Epithelial cell of esophagus (primary cell): ENCODE measurements around the gene LTK.

ENCODE experiments used
- DNase-seq: peaks from one replicate; pipeline ENCODE4 v3.0.0; 2010; ENCODE audit warnings: low read depth
- H3K4me3 ChIP-seq: 2 replicates; pipeline ENCODE4 v1.5.1; 2011; ENCODE audit warnings: mild to moderate bottlenecking, low read length, control low read depth
- TF ChIP-seq, protein P1 (sequence below): IDR thresholded peaks from 2 replicates; pipeline ENCODE4 v1.5.1; 2011; ENCODE audit warnings: low read depth, mild to moderate bottlenecking, low read length, control low read depth, inconsistent platforms; ENCODE audit not compliant: insufficient read depth; ENCODE audit errors: missing control alignments

LTK gene

DNA sequence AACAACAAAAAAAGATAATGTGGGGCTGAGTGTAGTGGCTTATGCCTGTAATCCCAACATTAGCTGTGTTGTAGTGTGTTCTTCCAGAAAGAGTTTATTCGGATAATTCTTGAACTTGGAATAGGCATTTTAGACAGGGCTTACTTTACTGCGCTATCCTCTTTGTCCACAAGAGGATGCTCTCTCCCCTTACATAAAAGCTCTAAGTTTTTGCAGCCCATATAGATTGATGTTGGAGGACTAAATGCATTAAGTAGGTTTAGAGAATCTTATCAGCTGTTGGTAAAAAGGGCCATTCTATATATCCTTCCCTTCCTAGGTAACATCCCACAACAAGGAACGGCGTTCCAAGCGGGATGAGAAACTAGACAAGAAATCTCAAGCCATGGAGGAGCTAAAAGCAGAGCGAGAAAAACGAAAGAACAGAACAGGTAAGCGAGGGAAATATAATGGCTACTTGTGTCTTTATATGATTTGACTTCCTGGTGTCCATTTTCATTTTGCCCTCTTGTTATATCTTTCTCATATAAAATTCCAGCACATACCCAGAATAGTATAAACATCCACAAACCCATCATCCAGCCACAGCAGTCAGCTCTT is 47.7 kb downstream of the LTK start:
- no peak overlapping the region for H3K4me3 ChIP-seq
- TF ChIP-seq, protein P1, sequence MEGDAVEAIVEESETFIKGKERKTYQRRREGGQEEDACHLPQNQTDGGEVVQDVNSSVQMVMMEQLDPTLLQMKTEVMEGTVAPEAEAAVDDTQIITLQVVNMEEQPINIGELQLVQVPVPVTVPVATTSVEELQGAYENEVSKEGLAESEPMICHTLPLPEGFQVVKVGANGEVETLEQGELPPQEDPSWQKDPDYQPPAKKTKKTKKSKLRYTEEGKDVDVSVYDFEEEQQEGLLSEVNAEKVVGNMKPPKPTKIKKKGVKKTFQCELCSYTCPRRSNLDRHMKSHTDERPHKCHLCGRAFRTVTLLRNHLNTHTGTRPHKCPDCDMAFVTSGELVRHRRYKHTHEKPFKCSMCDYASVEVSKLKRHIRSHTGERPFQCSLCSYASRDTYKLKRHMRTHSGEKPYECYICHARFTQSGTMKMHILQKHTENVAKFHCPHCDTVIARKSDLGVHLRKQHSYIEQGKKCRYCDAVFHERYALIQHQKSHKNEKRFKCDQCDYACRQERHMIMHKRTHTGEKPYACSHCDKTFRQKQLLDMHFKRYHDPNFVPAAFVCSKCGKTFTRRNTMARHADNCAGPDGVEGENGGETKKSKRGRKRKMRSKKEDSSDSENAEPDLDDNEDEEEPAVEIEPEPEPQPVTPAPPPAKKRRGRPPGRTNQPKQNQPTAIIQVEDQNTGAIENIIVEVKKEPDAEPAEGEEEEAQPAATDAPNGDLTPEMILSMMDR: peak; percentile 97
- peak; percentile 63 for DNase-seq

DNA sequence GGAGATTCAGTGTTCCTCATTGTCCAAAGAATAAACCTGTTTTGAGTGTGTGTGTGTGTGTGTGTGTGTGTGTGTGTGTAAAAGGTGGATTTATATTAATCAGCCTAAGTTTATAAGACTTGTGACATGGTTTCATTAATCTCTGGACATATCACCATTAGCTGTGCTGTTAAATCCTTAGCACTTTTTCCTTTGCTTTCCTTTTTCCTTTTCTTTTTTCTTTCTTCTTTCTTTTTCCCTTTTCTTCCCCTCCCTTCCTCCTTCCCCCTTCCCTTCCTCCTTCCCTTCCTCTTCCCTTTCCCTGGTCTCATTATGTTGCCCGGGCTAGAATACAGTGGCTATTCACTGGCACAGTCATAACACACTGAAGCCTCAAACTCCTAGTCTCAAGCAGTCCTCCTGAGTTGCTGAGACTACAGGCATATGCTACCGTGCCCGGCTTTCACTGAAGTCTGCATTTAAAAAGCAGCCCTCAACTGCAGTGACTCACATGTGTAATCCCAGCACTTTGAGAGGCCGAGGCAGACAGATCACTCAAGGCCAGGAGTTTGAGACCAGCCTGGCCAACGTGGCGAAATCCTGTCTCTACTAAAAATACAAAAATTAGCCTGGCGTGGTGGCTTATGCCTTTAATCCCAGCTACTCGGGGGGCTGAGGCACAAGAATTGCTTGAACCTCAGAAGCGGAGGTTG is 48.6 kb downstream of the LTK start:
- no peak overlapping the region for H3K4me3 ChIP-seq
- no peak for DNase-seq
- TF ChIP-seq, protein P1: no peak

DNA sequence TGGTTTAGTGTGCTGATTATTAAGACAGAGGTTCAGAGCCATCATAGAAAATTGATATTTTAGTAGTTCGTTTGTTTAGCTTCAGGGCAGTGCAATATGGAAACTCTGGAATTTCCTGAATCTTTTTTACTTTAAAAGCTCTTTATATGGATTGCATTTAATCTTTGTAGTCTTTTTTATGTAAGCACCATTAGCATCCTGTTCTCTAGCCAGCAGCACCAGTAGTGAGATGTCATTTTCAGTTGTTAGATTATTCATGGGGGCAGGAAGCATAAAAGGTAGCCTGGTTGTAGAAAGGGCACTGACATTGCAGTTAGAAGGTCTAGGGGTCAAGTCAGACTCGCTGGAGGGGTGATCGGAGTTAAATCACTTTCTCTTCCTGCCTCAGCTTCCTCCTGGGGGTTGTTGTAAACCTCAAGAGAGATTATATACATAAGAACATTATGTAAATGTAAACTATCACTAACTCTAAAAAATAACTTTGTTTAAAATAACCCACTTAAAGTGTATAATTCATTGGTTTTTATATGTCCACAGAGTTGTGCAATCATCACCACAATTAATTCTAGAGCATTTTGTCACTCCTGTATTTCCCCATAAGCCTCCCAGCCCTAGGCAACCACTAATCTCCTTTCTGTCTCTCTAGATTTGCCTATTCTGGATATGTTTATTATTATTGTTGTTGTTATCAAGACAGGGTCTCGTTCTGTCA is 51.4 kb downstream of the LTK start:
- DNase-seq: no peak
- TF ChIP-seq, protein P1: no peak

More for the DNA sequence above, 51.4 kb downstream of the LTK start:
- no peak overlapping the region for H3K4me3 ChIP-seq
